Activated CD8-positive, alpha-beta memory T cell treated with anti-CD3 and anti-CD28 coated beads for 1 hour (primary cell): Measurements from ENCODE around the gene TPCN2.

Experiments used
- DNase-seq, 2 donors: peaks; one replicate each; pipeline ENCODE4 v3.0.0-alpha.2; 2020; ENCODE audit warnings: low read depth in 1 of 2; ENCODE audit errors: extremely low read depth in 1 of 2

TPCN2 gene

GRCh38 chr11:69108030-69108429, 59.3 kb downstream of the TPCN2 start:
- no peak for DNase-seq

GRCh38 chr11:69108559-69108958, 59.8 kb downstream of the TPCN2 start:
- DNase-seq, result no peak

GRCh38 chr11:69109101-69109500, 60.4 kb downstream of the TPCN2 start:
- DNase-seq, result no peak

- no peak for DNase-seq
Measured at GRCh38 chr11:69110451-69110850, 61.7 kb downstream of the TPCN2 start.

- no peak for DNase-seq
Measured at GRCh38 chr11:69111624-69112542, 63.2 kb downstream of the TPCN2 start.

- DNase-seq, result no peak
Measured at GRCh38 chr11:69113226-69113625, 64.5 kb downstream of the TPCN2 start.

GRCh38 chr11:69113646-69114340, 65.1 kb downstream of the TPCN2 start:
- no peak for DNase-seq

GRCh38 chr11:69114362-69114761, 65.6 kb downstream of the TPCN2 start:
- no peak for DNase-seq

GRCh38 chr11:69114811-69115523, 66.2 kb downstream of the TPCN2 start:
- no peak for DNase-seq

GRCh38 chr11:69115586-69116560, 67.1 kb downstream of the TPCN2 start:
- DNase-seq, result no peak

- DNase-seq, result no peak
Measured at GRCh38 chr11:69116671-69117070, 67.9 kb downstream of the TPCN2 start.

- DNase-seq, result no peak
Measured at GRCh38 chr11:69119190-69119589, 70.5 kb downstream of the TPCN2 start.

GRCh38 chr11:69120096-69120875, 71.6 kb downstream of the TPCN2 start:
- no peak for DNase-seq

- DNase-seq, result no peak
Measured at GRCh38 chr11:69121021-69121420, 72.3 kb downstream of the TPCN2 start.

GRCh38 chr11:69121621-69122325, 73.0 kb downstream of the TPCN2 start:
- no peak for DNase-seq

GRCh38 chr11:69122326-69122629, 73.5 kb downstream of the TPCN2 start:
- DNase-seq, result no peak

GRCh38 chr11:69122630-69123431, 74.1 kb downstream of the TPCN2 start:
- DNase-seq, result peak in 1 of 2 donors; percentile 16
